Adipocyte (in vitro differentiated cells): ENCODE measurements around the gene YJU2.

ENCODE experiments used
- DNase-seq: peaks from one replicate; pipeline ENCODE4 v3.0.0-alpha.2; 2015; ENCODE audit warnings: low read depth
- H3K27me3 ChIP-seq: replicated peaks from 2 replicates; pipeline ENCODE4 v1.7.0; 2013; ENCODE audit warnings: mild to moderate bottlenecking, low read length, moderate library complexity; ENCODE audit not compliant: control insufficient read depth, insufficient read depth
- H3K36me3 ChIP-seq: 2 replicates; pipeline ENCODE4 v1.7.0; 2013; ENCODE audit warnings: low read length, mild to moderate bottlenecking, moderate library complexity; ENCODE audit not compliant: control insufficient read depth, insufficient read depth, severe bottlenecking
- H3K4me1 ChIP-seq: 2 replicates; pipeline ENCODE4 v1.7.0; 2013; ENCODE audit warnings: mild to moderate bottlenecking, low read length, moderate library complexity; ENCODE audit not compliant: control insufficient read depth, insufficient read depth
- H3K4me3 ChIP-seq: 2 replicates; pipeline ENCODE4 v1.7.0; 2013; ENCODE audit warnings: mild to moderate bottlenecking, low read length, moderate library complexity
- H3K9ac ChIP-seq: 2 replicates; pipeline ENCODE4 v1.7.0; 2013; ENCODE audit warnings: mild to moderate bottlenecking, low read length, moderate library complexity
- H3K9me3 ChIP-seq: 2 replicates; pipeline ENCODE4 v1.7.0; 2013; ENCODE audit warnings: mild to moderate bottlenecking, low read length, moderate library complexity; ENCODE audit not compliant: control insufficient read depth

The YJU2 gene

DNA sequence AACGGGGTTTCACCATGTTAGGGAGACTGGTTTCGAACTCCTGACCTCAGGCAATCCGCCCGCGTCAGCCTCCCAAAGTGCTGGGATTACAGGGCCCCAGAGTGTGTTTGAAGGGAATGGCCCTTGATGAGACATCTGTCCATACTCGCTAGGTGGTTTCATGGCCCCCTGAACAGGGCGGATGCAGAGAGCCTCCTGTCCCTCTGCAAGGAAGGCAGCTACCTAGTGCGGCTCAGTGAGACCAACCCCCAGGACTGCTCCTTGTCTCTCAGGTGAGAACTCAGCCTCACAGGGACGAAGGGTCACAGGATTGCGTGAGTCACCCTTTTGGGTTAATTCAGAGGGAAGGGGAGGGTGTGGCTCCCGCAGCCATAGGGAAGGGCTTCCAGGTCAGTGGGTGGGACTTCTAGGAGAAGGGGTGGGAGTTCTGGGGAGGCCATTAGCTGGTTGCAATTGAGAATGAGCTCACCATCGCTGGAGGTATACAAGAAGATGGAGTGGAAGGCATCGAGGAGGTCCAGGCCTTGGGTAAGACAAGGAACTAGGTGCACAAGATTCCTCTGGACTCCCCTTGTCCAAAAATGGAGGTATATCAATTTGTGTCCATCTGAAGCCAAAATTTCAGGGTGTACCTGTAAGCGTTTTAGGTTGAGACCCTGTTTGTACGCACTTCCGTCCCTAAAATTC lies 41.4 kb downstream of the YJU2 start:
- Histone ChIP-seq H3K9me3 (no peaks in the 10 kb centered on the region), H3K4me1 (no peaks in the 10 kb centered on the region), H3K27me3 (peaks cover 32% of the 10 kb centered on the region), H3K36me3 (no peaks in the 10 kb centered on the region), H3K4me3 (no peak overlapping the region), H3K9ac (no peak overlapping the region)
- DNase-seq, result no peak

DNA sequence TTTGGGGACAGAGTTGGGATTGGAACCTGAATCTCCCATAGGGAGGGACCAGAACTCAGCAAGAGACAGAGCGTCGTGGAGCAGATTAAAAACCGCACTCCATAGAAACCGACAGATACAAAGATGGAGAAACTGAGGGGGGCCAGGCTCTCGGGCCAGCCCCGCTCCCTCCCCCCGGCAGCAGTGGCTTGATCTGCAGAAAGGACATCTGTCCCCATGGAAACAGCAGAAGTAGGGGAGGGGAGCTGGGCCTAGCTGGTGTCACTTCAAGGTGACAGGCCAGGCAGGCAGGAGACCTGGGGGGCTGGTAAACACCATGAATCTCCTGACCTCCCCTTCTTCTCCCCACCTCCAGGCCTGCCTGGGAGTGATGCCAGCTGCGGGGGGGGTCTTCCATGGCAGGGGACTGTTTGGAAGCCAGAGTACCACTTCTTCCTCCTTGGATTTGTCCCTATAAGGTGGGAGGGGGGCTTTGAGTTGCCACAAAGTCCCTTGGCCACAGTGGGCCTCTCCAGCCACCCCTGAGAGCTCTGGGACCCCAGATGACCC lies 44.4 kb downstream of the YJU2 start:
- H3K9ac ChIP-seq, result no peak overlapping the region
- no peaks in the 10 kb centered on the region for H3K36me3 ChIP-seq
- no peaks in the 10 kb centered on the region for H3K9me3 ChIP-seq
- no peaks in the 10 kb centered on the region for H3K4me1 ChIP-seq
- DNase-seq, result no peak
- peaks cover 35% of the 10 kb centered on the region for H3K27me3 ChIP-seq
- no peak overlapping the region for H3K4me3 ChIP-seq

DNA sequence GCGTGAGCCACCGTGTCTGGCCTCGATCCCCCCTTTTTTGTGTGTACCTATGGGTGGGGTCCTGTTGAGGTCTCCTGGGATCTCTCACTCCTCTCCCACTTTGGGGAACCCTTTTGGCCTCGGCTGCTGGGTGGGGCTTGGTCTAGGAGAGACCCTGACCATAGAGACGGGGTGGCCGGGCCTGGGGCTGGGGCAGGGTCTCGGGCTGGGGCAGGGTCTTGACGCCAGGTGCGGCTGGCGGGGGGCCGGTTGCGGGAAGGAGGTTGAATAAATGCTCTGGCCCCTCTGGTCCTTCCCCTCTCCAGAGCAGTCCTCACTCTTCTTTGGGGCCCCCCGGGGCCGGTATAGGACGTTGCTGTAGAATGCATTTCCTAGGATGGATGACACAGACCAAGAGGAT lies 45.6 kb downstream of the YJU2 start:
- no peaks in the 10 kb centered on the region for H3K4me1 ChIP-seq
- H3K9ac ChIP-seq, result no peak overlapping the region
- no peak overlapping the region for H3K4me3 ChIP-seq
- H3K27me3 ChIP-seq, result peaks cover 35% of the 10 kb centered on the region
- no peaks in the 10 kb centered on the region for H3K36me3 ChIP-seq
- H3K9me3 ChIP-seq, result no peaks in the 10 kb centered on the region
- DNase-seq, result no peak

DNA sequence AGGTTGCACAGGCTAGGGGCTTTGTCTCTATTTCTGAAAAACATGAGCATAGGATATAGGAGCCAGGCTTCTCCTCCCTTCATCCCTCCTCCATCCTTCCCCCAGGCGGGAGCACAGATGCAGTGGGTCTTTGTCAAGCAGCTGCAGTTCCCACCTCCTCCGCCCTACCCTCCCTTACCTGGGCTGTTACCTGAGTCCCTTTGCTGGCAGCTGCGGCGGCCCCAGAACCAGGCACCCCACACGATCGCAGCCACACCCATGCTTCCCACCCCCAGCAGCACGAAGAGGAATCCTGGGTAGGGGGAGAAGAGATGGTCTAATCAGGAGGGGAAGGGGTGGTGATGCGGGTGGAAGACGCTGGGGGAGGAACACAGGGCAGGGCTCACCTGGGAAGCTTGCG lies 47.5 kb downstream of the YJU2 start:
- Histone ChIP-seq H3K4me1 (no peaks in the 10 kb centered on the region), H3K9me3 (no peaks in the 10 kb centered on the region), H3K9ac (no peak overlapping the region), H3K4me3 (no peak overlapping the region), H3K36me3 (no peaks in the 10 kb centered on the region), H3K27me3 (peaks cover 27% of the 10 kb centered on the region)
- DNase-seq, result no peak

DNA sequence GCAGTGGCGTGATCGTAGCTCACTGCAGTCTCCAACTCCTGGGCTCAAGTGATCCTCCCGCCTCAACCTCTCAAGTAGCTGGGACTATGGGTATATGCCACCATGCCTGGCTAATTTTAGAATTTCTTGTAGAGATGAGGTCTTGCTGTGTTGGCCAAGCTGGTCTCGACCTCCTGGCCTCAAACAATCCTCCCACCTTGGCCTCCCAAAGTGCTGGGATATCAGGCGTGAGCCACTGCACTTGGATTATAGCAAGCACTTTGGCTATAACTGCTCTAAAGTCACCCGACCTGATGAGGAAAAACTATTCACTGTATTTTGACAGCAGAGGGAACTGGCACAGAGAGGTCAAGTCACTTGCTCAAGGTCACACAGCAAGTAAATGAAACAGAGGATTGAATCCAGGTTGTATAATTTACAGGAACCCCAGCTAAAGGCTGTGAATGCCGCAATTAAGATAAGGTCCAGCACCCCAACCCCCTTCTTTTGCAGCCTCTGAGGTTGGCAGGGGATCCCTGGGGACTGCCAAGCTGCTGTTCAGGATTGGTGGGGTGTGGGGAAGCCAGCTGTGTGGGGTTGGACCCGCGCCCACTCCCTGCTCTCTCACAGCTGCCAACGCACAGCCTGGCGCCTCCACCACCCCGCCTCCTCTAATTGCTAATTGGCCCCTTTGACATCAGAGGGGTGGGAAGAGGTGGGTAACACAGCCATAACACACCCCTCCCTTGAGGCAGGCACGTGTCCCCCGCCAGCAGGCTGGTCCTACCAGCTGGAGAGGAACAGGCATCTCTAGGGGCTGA lies 49.3 kb downstream of the YJU2 start:
- DNase-seq, result no peak

DNA sequence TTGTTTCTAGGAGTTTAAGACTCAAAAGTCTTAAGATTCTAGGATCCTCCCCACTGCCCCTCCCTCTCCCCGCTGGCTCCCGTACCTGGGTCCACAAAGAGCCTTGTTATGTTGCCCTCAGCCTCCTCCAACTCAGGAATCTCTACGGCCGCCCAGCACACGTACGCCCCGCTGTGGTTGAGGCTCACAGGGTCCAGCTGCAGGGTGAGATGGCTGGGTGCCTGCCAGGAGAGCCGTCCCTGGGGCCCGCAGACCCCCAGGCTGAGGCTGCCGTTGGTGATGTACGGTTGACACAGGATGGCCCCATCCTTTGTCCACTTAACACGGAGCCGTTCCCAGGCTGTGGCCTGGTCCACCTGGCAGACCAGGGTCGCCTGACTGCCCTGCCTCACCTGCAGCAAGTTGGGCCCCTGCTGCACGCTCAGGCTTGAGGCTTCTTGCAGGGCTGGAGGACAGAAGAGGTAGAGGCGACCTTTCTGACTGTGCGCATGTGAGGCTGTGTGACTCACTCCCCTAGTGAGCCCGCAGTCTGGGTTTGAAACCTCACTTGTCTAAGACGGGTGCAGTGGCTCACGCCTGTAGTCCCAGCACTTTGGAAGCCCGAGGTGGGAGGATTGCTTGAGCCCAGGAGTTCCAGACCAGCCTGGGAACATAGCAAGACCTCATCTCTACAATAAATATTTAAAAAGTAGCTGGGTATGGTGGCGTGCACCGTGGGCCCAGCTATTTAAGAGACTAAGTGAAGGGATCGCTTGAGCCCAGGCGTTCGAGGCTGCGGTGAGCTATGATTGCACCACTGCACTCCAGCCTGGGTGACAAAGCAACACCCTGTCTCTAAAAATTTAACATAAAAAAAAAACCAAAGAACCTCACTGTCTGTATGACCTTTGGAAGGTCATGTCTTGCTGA lies 51.3 kb downstream of the YJU2 start:
- no peak for DNase-seq
- Histone ChIP-seq H3K4me1 (peaks cover 7% of the 10 kb centered on the region), H3K9me3 (no peaks in the 10 kb centered on the region), H3K36me3 (no peaks in the 10 kb centered on the region), H3K9ac (no peak overlapping the region), H3K27me3 (peaks cover 21% of the 10 kb centered on the region), H3K4me3 (no peak overlapping the region)

More for the DNA sequence above, 49.3 kb downstream of the YJU2 start:
- Histone ChIP-seq H3K27me3 (peaks cover 21% of the 10 kb centered on the region), H3K36me3 (no peaks in the 10 kb centered on the region), H3K9me3 (no peaks in the 10 kb centered on the region), H3K4me1 (no peaks in the 10 kb centered on the region), H3K9ac (no peak overlapping the region), H3K4me3 (no peak overlapping the region)

DNA sequence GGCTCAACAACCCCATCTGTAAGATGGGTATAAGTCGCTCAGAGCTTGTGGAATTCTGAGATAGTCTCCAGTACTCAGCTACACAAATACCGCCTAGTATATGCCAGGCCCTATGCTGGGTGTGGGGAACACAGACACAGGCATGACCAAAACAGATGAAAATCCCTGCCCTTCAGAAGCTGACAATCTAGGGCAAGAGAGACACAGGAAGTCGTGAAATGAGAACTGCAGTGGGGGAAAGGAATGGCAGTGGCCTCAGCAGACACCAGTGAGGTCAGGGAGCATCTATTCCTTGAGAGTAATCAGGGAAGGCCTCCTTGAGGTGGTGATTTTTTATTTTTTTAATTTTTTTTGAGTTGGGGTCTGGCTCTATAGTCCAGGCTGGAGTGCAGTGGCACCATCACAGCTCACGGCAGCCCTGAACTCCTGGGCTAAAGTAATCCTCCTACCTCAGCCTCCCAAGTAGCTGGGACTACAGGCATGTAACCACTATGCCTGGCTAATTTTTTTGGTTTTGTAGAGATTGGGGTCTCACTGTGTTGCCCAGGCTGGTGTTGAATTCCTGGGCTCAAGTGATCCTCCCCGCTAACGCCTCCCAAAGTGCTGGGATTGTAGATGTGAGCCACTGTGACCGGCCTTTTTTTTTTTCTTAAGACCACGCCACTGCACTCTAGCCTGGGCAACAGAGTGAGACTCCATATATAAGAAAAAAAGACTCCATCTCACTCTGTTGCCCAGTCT lies 52.1 kb downstream of the YJU2 start:
- no peaks in the 10 kb centered on the region for H3K36me3 ChIP-seq
- H3K9me3 ChIP-seq, result no peaks in the 10 kb centered on the region
- no peak for DNase-seq

DNA sequence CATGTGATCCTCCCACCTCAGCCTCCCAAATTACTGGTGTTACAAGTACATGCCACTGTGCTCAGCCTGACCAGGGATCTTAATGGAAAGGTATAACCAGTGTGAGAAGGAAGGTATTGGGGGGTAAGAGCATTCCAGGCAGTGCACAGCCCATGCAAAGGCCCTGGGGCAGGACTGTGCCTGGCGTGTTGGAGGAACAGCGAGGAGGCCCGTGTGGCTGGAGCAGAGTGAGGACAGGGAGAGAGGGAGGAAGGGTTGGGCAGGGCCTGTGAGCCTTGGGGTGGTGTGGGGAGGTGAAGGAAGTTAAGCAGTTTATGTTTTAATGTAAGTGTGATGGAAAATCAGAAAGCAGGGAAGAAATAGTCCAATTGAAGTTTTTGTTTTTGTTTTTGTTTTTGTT lies 53.7 kb downstream of the YJU2 start:
- Histone ChIP-seq H3K27me3 (peaks cover 16% of the 10 kb centered on the region), H3K36me3 (no peaks in the 10 kb centered on the region), H3K4me1 (peaks cover 7% of the 10 kb centered on the region), H3K4me3 (no peak overlapping the region), H3K9ac (no peak overlapping the region), H3K9me3 (no peaks in the 10 kb centered on the region)
- DNase-seq, result no peak

More for the DNA sequence above, 52.1 kb downstream of the YJU2 start:
- H3K27me3 ChIP-seq, result peaks cover 21% of the 10 kb centered on the region
- H3K4me1 ChIP-seq, result peaks cover 7% of the 10 kb centered on the region
- no peak overlapping the region for H3K9ac ChIP-seq
- H3K4me3 ChIP-seq, result no peak overlapping the region

DNA sequence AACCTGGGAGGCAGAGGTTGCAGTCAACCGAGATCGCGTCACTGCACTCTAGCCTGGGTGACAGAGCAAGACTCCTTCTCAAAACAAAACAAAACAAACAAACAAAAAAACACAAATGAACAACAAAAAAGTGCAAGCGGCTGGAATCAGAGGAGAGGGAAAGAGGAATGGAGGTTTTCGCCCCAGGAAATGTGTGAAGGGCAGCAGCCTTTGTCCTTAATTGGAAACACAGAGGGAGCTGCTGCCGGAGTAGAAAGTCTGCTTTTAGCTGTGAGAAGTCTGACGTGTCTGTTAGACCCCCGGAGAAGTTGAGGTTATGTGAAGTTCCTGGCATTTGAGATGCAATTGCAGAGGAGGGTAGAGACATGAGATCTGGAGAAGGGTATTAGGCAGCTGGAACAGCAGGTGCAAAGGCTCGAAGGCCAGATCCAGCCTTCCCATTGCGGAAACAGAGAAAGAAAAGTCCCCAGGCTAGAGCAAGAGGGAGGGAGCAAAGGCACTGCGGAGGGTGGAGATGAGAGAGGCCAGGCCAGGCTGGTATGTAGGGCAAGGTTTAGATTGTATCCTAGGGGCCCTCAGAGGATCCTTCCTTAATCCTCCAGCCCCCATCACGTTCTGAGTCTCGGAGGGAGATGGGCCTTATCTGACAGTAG lies 54.8 kb downstream of the YJU2 start:
- peaks cover 9% of the 10 kb centered on the region for H3K27me3 ChIP-seq
- H3K4me1 ChIP-seq, result peaks cover 7% of the 10 kb centered on the region
- DNase-seq, result no peak
- H3K4me3 ChIP-seq, result no peak overlapping the region
- H3K9me3 ChIP-seq, result no peaks in the 10 kb centered on the region
- H3K36me3 ChIP-seq, result no peaks in the 10 kb centered on the region
- no peak overlapping the region for H3K9ac ChIP-seq

DNA sequence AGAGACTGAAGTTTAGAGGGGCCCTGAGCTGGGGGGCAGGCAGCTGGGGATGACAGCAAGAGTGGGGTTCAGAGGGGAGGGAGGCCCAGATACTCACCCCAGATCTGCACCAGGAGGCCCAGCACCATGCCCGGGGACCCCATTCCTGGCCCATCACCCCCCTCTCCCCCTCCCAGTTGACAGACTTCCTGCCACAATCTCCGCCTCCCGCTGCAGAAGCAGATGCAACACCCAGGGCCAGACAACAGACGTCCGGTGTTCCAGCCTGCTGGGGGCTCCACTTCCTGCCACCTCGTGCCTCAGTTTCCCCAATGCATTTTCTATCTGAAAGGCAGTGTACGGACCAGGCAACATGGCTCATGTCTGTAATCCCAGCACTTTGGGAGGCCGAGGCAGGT lies 55.4 kb downstream of the YJU2 start, which contains the start of gene TMIGD2:
Gene TMIGD2, minus strand, starts transcription at position 147 of the 398 bp plus-strand sequence. Its CDS starts 4 bp downstream, at position 143.
- H3K4me3 ChIP-seq, result no peak within 1 kb of the TSS
- H3K36me3 ChIP-seq, result no peaks in the 10 kb centered on the region
- no peak for DNase-seq

More for the DNA sequence above, 55.4 kb downstream of the YJU2 start, which contains the start of gene TMIGD2:
- no peak within 1 kb of the TSS for H3K9ac ChIP-seq
- H3K4me1 ChIP-seq, result peaks cover 7% of the 10 kb centered on the region
- H3K9me3 ChIP-seq, result no peaks in the 10 kb centered on the region
- peaks cover 8% of the 10 kb centered on the region for H3K27me3 ChIP-seq
